Measurements from ENCODE around the gene VSTM2B. TPM values are rescaled to one million over a fixed set of nuclear protein-coding genes. Genes with fewer than 3 reads are reported as not detected.
A peak's percentile ranks its signal among the peaks of the same experiment; 100 is the strongest.

VSTM2B gene
- polyA plus RNA-seq, 1 of the 3 experiments (the other 2 are of a cell fraction), result not detected

DNA sequence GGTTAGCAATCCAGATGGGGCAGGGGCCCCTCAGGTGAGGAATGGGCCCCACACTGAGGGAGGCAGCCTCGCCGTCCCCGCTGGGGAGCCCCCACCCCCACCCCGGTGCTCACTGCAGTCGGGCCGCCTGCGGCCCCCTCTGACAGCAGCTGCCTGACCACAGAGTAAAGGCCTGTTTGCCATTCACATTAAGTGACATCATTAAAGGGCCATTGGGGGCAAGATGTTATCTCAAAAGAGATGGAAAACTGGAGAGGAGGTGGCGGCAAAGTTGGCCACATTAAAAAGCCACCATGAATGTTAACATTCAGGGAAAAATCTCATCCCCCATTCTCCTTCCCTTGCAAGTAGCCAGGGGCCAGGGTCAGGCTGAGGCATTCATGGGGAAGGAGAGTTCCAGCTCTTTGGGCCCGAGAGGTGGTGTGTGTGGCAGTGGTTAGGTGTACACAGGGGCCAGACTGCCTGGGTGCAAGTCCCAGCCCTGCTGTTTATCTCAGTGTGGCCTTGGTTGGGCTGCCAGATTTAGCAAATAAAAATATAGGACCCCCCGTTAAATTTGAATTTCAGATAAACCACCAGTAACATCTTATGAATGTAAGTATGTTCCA lies 20.9 kb downstream of the VSTM2B start:
- no peak overlapping the region for H3K4me2 ChIP-seq
- POLR2A ChIA-PET, result interaction anchor here (0.6 kb wide), 1 partner anchor 31 kb away, joined by 4 read pairs; no protein-coding TSS in a partner anchor
- no peak overlapping the region for H3K4me3 ChIP-seq (ENCODE audit: low read depth in 2 of 2, low read length in 1 of 2)
- no peaks in the 10 kb centered on the region for H3K27me3 ChIP-seq (ENCODE audit: insufficient read depth)
- CTCF ChIA-PET, result no interaction called here
- H4K20me1 ChIP-seq (ENCODE audit: insufficient read depth), result no peaks in the 10 kb centered on the region
- no peaks in the 10 kb centered on the region for H3K36me3 ChIP-seq (replicated peaks in 1 of 2; ENCODE audit: control insufficient read depth in 1 of 2, insufficient read depth in 2 of 2, low read length in 1 of 2)
- no peaks in the 10 kb centered on the region for H3K79me2 ChIP-seq (ENCODE audit: insufficient read depth)
- no peaks in the 10 kb centered on the region for H3K9me3 ChIP-seq
- no peaks in the 10 kb centered on the region for H3K4me1 ChIP-seq (ENCODE audit: control insufficient read depth in 1 of 2, insufficient read depth in 2 of 2, low read depth in 1 of 2, low read length in 1 of 2)
- WGBS (ENCODE audit: low lambda C conversion rate), result 49% methylated on average over 3 of the region's 10 CpGs
- no peak overlapping the region for H2AFZ ChIP-seq (ENCODE audit: low read depth)
- DNase-seq, result peak; percentile 38
- no peak overlapping the region for H3K27ac ChIP-seq (ENCODE audit: low read depth in 2 of 2, low read length in 1 of 2)
- no peak for TF ChIP-seq JUND (IDR thresholded peaks at IDR 0.05)
- TF ChIP-seq ZBTB33 (IDR thresholded peaks at IDR 0.05; ENCODE audit: borderline replicate concordance, low read depth), result no peak
- no peak for TF ChIP-seq REST (IDR thresholded peaks at IDR 0.05; ENCODE audit: low read depth, low read length)
- no peak for TF ChIP-seq TEAD4 (IDR thresholded peaks at IDR 0.05; ENCODE audit: borderline replicate concordance, insufficient read depth)
- no peak overlapping the region for H3K9ac ChIP-seq
- no peaks in the 10 kb centered on the region for H3F3A ChIP-seq (replicated peaks; ENCODE audit: insufficient read depth)
- H3K9me2 ChIP-seq, result no peaks in the 10 kb centered on the region

- ChIA-PET POLR2A (no interaction called here), CTCF (no interaction called here)
- H3K9me2 ChIP-seq, result no peaks in the 10 kb centered on the region
- H3K4me3 ChIP-seq (ENCODE audit: low read depth in 2 of 2, low read length in 1 of 2), result no peak overlapping the region
- WGBS (ENCODE audit: low lambda C conversion rate), result 49% methylated on average over 7 of the region's 7 CpGs
- no peak overlapping the region for H2AFZ ChIP-seq (ENCODE audit: low read depth)
- H3F3A ChIP-seq (replicated peaks; ENCODE audit: insufficient read depth), result no peaks in the 10 kb centered on the region
- no peak overlapping the region for H3K4me2 ChIP-seq
- no peaks in the 10 kb centered on the region for H3K36me3 ChIP-seq (replicated peaks in 1 of 2; ENCODE audit: control insufficient read depth in 1 of 2, insufficient read depth in 2 of 2, low read length in 1 of 2)
- no peaks in the 10 kb centered on the region for H3K9me3 ChIP-seq
- no peak for DNase-seq
- H3K4me1 ChIP-seq (ENCODE audit: control insufficient read depth in 1 of 2, insufficient read depth in 2 of 2, low read depth in 1 of 2, low read length in 1 of 2), result no peaks in the 10 kb centered on the region
- TF ChIP-seq POLR2AphosphoS5 (IDR thresholded peaks at IDR 0.05; ENCODE audit: low read depth, low read length) (no peak), FOXM1 (IDR thresholded peaks at IDR 0.05; ENCODE audit: low read depth) (no peak), GABPA (IDR thresholded peaks at IDR 0.05; ENCODE audit: low read depth) (no peak), CHD2 (IDR thresholded peaks at IDR 0.05; ENCODE audit: low read length, partially characterized antibody) (no peak)
- no peaks in the 10 kb centered on the region for H3K79me2 ChIP-seq (ENCODE audit: insufficient read depth)
- no peak overlapping the region for H3K27ac ChIP-seq (ENCODE audit: low read depth in 2 of 2, low read length in 1 of 2)
- no peaks in the 10 kb centered on the region for H3K27me3 ChIP-seq (ENCODE audit: insufficient read depth)
- no peak overlapping the region for H3K9ac ChIP-seq
- H4K20me1 ChIP-seq (ENCODE audit: insufficient read depth), result no peaks in the 10 kb centered on the region
Observed at GRCh38 chr19:29547361-29547960, 21.7 kb downstream of the VSTM2B start.
